Astrocyte of the spinal cord (primary cell): ENCODE data around the gene MTHFD2L.

ENCODE experiments used
- DNase-seq: peaks from one replicate; pipeline ENCODE4 v3.0.0; 2011; ENCODE audit warnings: low read depth, low spot score
- H3K4me3 ChIP-seq: 2 replicates; pipeline ENCODE4 v1.5.1; 2011; ENCODE audit warnings: low read depth, mild to moderate bottlenecking, low read length, moderate library complexity
- in situ Hi-C: cut with HindIII; loops from 2 replicates; pipeline ENCODE4 v1.10.0; 2017; ENCODE audit warnings: low sequenced_read_pairs
- TF ChIP-seq, protein P1 (sequence below): IDR thresholded peaks from 2 replicates; pipeline ENCODE4 v1.5.1; 2012; ENCODE audit warnings: low read depth, mild to moderate bottlenecking, low read length, inconsistent platforms

Gene MTHFD2L

GRCh38 chr4:74156521-74156920, 1.4 kb upstream of the MTHFD2L start:
- TF ChIP-seq, protein P1, sequence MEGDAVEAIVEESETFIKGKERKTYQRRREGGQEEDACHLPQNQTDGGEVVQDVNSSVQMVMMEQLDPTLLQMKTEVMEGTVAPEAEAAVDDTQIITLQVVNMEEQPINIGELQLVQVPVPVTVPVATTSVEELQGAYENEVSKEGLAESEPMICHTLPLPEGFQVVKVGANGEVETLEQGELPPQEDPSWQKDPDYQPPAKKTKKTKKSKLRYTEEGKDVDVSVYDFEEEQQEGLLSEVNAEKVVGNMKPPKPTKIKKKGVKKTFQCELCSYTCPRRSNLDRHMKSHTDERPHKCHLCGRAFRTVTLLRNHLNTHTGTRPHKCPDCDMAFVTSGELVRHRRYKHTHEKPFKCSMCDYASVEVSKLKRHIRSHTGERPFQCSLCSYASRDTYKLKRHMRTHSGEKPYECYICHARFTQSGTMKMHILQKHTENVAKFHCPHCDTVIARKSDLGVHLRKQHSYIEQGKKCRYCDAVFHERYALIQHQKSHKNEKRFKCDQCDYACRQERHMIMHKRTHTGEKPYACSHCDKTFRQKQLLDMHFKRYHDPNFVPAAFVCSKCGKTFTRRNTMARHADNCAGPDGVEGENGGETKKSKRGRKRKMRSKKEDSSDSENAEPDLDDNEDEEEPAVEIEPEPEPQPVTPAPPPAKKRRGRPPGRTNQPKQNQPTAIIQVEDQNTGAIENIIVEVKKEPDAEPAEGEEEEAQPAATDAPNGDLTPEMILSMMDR, result no peak
- H3K4me3 ChIP-seq, result no peak overlapping the region
- in situ Hi-C loops, result no loop called here

DNA sequence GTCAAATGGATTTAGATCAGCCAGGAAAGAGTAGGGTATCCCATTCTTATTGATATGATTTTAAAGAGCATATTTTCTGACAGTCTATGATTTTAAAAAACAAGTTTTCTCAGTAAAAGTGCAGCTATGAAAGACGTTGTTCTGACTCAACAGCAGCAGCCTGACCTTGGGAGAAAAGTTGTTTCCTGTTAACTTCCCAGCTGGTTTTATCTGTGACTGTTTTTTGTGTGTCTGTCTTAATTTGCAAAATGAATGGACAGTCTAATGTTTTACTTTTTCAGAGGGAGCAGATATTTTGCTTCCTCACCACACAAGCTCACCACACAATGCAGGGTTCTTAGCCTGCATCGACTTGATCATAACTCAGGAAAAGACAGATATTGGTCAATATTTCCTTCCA, 764 bp upstream of the MTHFD2L start:
- peak overlapping the region; percentile 75 for H3K4me3 ChIP-seq
- TF ChIP-seq, protein P1, result no peak
- in situ Hi-C loops, result no loop called here
- DNase-seq, result peak; percentile 51

More at GRCh38 chr4:74156521-74156920, 1.4 kb upstream of the MTHFD2L start:
- DNase-seq, result no peak

- in situ Hi-C loops, result no loop called here
- DNase-seq, result peak; percentile 20
- peak overlapping the region; percentile 75 for H3K4me3 ChIP-seq
- TF ChIP-seq, protein P1, result no peak
Observed at GRCh38 chr4:74158466-74159142, 686 bp downstream of the MTHFD2L start.

- TF ChIP-seq, protein P1, result no peak
- DNase-seq, result peak; percentile 37
- in situ Hi-C loops, result no loop called here
- H3K4me3 ChIP-seq, result peak overlapping the region; percentile 75
Observed at GRCh38 chr4:74159143-74159709, 1.3 kb downstream of the MTHFD2L start.

DNA sequence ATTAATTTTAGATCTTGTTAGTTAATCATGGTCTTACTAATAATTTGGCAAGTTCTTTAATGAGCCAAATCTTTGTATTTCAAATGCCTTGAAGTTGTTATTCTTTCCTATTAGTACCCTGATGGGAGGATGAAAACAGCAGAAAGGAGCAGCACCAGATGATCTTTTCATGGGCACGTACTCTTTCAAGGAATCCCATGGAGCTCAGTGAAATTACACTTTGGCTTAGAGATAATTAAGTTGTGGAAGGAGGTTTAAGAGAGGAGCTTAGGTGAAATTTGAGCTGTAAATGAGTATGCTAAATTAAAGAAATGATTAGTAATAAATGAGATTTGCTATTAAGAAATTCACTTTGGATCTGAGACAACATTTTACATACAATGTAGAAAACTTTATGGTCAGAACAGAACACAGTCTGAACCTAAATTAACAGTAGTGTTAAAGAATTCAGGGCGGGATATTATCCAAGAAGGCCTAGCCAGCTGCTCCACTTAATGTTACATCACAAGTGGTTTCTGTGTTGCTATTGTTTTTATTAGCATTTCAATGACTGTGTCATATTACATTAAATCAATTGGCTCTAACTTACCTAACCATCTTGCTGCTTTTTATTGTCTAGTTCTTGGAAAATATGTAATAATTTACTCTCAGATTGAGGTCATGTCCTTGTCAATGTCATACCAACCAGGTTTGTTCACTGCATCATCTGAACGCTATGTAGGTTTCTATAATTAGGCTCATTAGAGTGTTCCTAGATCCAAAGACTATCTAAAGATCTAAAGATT, 3.9 kb downstream of the MTHFD2L start:
- H3K4me3 ChIP-seq, result no peak overlapping the region
- in situ Hi-C loops, result no loop called here
- TF ChIP-seq, protein P1, result no peak
- peak; percentile 13 for DNase-seq

DNA sequence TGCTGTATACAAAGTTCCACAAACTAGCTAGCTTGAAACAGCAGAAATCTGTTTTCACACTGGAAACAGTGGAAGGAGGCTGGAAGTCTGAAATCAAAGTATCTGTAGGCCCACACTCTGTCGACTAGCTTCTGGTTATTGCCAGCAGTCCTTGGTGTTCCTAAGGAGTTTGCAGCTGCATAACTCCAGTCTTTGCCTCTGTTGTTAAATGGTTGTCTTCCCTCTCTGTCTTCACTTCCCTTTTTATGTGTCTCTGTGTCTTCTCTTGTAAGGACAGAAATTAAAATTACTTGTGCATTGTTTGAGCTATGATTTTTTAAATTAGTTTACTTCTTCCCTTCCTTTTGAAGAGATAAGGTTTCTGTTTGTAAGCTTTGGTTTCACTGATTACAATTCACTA, 8.2 kb downstream of the MTHFD2L start:
- no peak overlapping the region for H3K4me3 ChIP-seq
- in situ Hi-C loops, result no loop called here
- TF ChIP-seq, protein P1, result no peak
- DNase-seq, result no peak
